Activated naive CD4-positive, alpha-beta T cell treated with anti-CD3 and anti-CD28 coated beads, Interleukin-2, amount 50 U/mL, for 24 hours (primary cell): ENCODE measurements around the gene ZNF407.

Experiments
- H3K27ac Mint-ChIP-seq: one replicate; pipeline ENCODE4 v1.8.0; 2021; ENCODE audit warnings: mild to moderate bottlenecking, mixed read lengths
- H3K27me3 Mint-ChIP-seq: one replicate; pipeline ENCODE4 v1.8.0; 2021; ENCODE audit warnings: mixed read lengths
- H3K36me3 Mint-ChIP-seq: one replicate; pipeline ENCODE4 v1.8.0; 2021; ENCODE audit warnings: mixed read lengths
- H3K4me1 Mint-ChIP-seq: one replicate; pipeline ENCODE4 v1.8.0; 2021; ENCODE audit warnings: mixed read lengths
- H3K4me3 Mint-ChIP-seq: one replicate; pipeline ENCODE4 v1.8.0; 2021; ENCODE audit warnings: mild to moderate bottlenecking, mixed read lengths
- H3K9me3 Mint-ChIP-seq: one replicate; pipeline ENCODE4 v1.8.0; 2021; ENCODE audit warnings: mixed read lengths

Gene ZNF407

GRCh38 chr18:74896390-74896991, 298.8 kb downstream of the ZNF407 start:
- Mint-ChIP-seq H3K9me3 (no peaks in the 10 kb centered on the region), H3K4me1 (peaks cover 8% of the 10 kb centered on the region), H3K27me3 (no peaks in the 10 kb centered on the region), H3K27ac (no peak overlapping the region), H3K4me3 (no peak overlapping the region), H3K36me3 (peaks cover 3% of the 10 kb centered on the region)

GRCh38 chr18:74897971-74898657, 300.4 kb downstream of the ZNF407 start:
- Mint-ChIP-seq H3K27me3 (no peaks in the 10 kb centered on the region), H3K4me1 (peaks cover 8% of the 10 kb centered on the region), H3K9me3 (no peaks in the 10 kb centered on the region), H3K27ac (no peak overlapping the region), H3K4me3 (no peak overlapping the region), H3K36me3 (peaks cover 3% of the 10 kb centered on the region)

- H3K4me1 Mint-ChIP-seq, result peaks cover 8% of the 10 kb centered on the region
- no peaks in the 10 kb centered on the region for H3K9me3 Mint-ChIP-seq
- peaks cover 6% of the 10 kb centered on the region for H3K36me3 Mint-ChIP-seq
- H3K27ac Mint-ChIP-seq, result no peak overlapping the region
- no peaks in the 10 kb centered on the region for H3K27me3 Mint-ChIP-seq
- H3K4me3 Mint-ChIP-seq, result no peak overlapping the region
Observed at GRCh38 chr18:74898965-74899364, 301.3 kb downstream of the ZNF407 start.

- Mint-ChIP-seq H3K27ac (no peak overlapping the region), H3K9me3 (no peaks in the 10 kb centered on the region), H3K4me3 (no peak overlapping the region), H3K4me1 (peaks cover 8% of the 10 kb centered on the region), H3K27me3 (no peaks in the 10 kb centered on the region), H3K36me3 (peaks cover 6% of the 10 kb centered on the region)
Observed at GRCh38 chr18:74899554-74899953, 301.9 kb downstream of the ZNF407 start.

- Mint-ChIP-seq H3K36me3 (peaks cover 12% of the 10 kb centered on the region), H3K27ac (no peak overlapping the region), H3K4me1 (peaks cover 4% of the 10 kb centered on the region), H3K27me3 (no peaks in the 10 kb centered on the region), H3K4me3 (no peak overlapping the region), H3K9me3 (no peaks in the 10 kb centered on the region)
Observed at GRCh38 chr18:74901362-74902146, 303.9 kb downstream of the ZNF407 start.

GRCh38 chr18:74902147-74902455, 304.4 kb downstream of the ZNF407 start:
- peaks cover 12% of the 10 kb centered on the region for H3K36me3 Mint-ChIP-seq
- H3K9me3 Mint-ChIP-seq, result no peaks in the 10 kb centered on the region
- no peak overlapping the region for H3K27ac Mint-ChIP-seq
- H3K4me3 Mint-ChIP-seq, result no peak overlapping the region
- no peaks in the 10 kb centered on the region for H3K4me1 Mint-ChIP-seq
- no peaks in the 10 kb centered on the region for H3K27me3 Mint-ChIP-seq

- no peaks in the 10 kb centered on the region for H3K4me1 Mint-ChIP-seq
- no peaks in the 10 kb centered on the region for H3K27me3 Mint-ChIP-seq
- no peak overlapping the region for H3K27ac Mint-ChIP-seq
- no peaks in the 10 kb centered on the region for H3K9me3 Mint-ChIP-seq
- peaks cover 8% of the 10 kb centered on the region for H3K36me3 Mint-ChIP-seq
- no peak overlapping the region for H3K4me3 Mint-ChIP-seq
Observed at GRCh38 chr18:74905247-74905646, 307.6 kb downstream of the ZNF407 start.

- no peak overlapping the region for H3K4me3 Mint-ChIP-seq
- peaks cover 8% of the 10 kb centered on the region for H3K36me3 Mint-ChIP-seq
- H3K27me3 Mint-ChIP-seq, result no peaks in the 10 kb centered on the region
- H3K27ac Mint-ChIP-seq, result no peak overlapping the region
- no peaks in the 10 kb centered on the region for H3K9me3 Mint-ChIP-seq
- no peaks in the 10 kb centered on the region for H3K4me1 Mint-ChIP-seq
Observed at GRCh38 chr18:74906184-74906583, 308.5 kb downstream of the ZNF407 start.

- peaks cover 2% of the 10 kb centered on the region for H3K36me3 Mint-ChIP-seq
- H3K9me3 Mint-ChIP-seq, result no peaks in the 10 kb centered on the region
- no peaks in the 10 kb centered on the region for H3K4me1 Mint-ChIP-seq
- H3K4me3 Mint-ChIP-seq, result no peak overlapping the region
- H3K27ac Mint-ChIP-seq, result no peak overlapping the region
- no peaks in the 10 kb centered on the region for H3K27me3 Mint-ChIP-seq
Observed at GRCh38 chr18:74914052-74914591, 316.5 kb downstream of the ZNF407 start.

- Mint-ChIP-seq H3K4me3 (no peak overlapping the region), H3K36me3 (peaks cover 2% of the 10 kb centered on the region), H3K27ac (no peak overlapping the region), H3K27me3 (no peaks in the 10 kb centered on the region), H3K4me1 (no peaks in the 10 kb centered on the region), H3K9me3 (no peaks in the 10 kb centered on the region)
Observed at GRCh38 chr18:74914648-74915047, 317.0 kb downstream of the ZNF407 start.

- Mint-ChIP-seq H3K4me1 (no peaks in the 10 kb centered on the region), H3K9me3 (no peaks in the 10 kb centered on the region), H3K27ac (no peak overlapping the region), H3K4me3 (no peak overlapping the region), H3K27me3 (no peaks in the 10 kb centered on the region), H3K36me3 (peaks cover 2% of the 10 kb centered on the region)
Observed at GRCh38 chr18:74916773-74917393, 319.2 kb downstream of the ZNF407 start.

- no peaks in the 10 kb centered on the region for H3K27me3 Mint-ChIP-seq
- no peak overlapping the region for H3K4me3 Mint-ChIP-seq
- H3K36me3 Mint-ChIP-seq, result no peaks in the 10 kb centered on the region
- H3K9me3 Mint-ChIP-seq, result no peaks in the 10 kb centered on the region
- no peaks in the 10 kb centered on the region for H3K4me1 Mint-ChIP-seq
- no peak overlapping the region for H3K27ac Mint-ChIP-seq
Observed at GRCh38 chr18:74918276-74918790, 320.7 kb downstream of the ZNF407 start.

- Mint-ChIP-seq H3K27ac (no peak overlapping the region), H3K9me3 (no peaks in the 10 kb centered on the region), H3K4me1 (no peaks in the 10 kb centered on the region), H3K27me3 (no peaks in the 10 kb centered on the region), H3K4me3 (no peak overlapping the region), H3K36me3 (peaks cover 6% of the 10 kb centered on the region)
Observed at GRCh38 chr18:74921057-74921820, 323.6 kb downstream of the ZNF407 start.

- H3K36me3 Mint-ChIP-seq, result peaks cover 14% of the 10 kb centered on the region
- H3K27ac Mint-ChIP-seq, result no peak overlapping the region
- H3K4me1 Mint-ChIP-seq, result no peaks in the 10 kb centered on the region
- no peaks in the 10 kb centered on the region for H3K9me3 Mint-ChIP-seq
- H3K27me3 Mint-ChIP-seq, result no peaks in the 10 kb centered on the region
- no peak overlapping the region for H3K4me3 Mint-ChIP-seq
Observed at GRCh38 chr18:74926051-74926450, 328.4 kb downstream of the ZNF407 start.
